Measurements from ENCODE around the gene RPS17.
A peak's percentile ranks its signal among the peaks of the same experiment; 100 is the strongest.
"Not testable (repeated sequence)": the region's sequence is repeated elsewhere in the genome, so short reads cannot be mapped to it uniquely, and the experiment has no call there.

GRCh38 chr15:82488250-82488649, 52.0 kb downstream of the RPS17 start:
- TF ChIP-seq, protein P1, sequence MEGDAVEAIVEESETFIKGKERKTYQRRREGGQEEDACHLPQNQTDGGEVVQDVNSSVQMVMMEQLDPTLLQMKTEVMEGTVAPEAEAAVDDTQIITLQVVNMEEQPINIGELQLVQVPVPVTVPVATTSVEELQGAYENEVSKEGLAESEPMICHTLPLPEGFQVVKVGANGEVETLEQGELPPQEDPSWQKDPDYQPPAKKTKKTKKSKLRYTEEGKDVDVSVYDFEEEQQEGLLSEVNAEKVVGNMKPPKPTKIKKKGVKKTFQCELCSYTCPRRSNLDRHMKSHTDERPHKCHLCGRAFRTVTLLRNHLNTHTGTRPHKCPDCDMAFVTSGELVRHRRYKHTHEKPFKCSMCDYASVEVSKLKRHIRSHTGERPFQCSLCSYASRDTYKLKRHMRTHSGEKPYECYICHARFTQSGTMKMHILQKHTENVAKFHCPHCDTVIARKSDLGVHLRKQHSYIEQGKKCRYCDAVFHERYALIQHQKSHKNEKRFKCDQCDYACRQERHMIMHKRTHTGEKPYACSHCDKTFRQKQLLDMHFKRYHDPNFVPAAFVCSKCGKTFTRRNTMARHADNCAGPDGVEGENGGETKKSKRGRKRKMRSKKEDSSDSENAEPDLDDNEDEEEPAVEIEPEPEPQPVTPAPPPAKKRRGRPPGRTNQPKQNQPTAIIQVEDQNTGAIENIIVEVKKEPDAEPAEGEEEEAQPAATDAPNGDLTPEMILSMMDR (IDR thresholded peaks at IDR 0.05; ENCODE audit: low read depth, low read length), result peak; percentile 8
- TF ChIP-seq MYC (IDR thresholded peaks at IDR 0.05; ENCODE audit: low read depth, low read length); POLR2A (IDR thresholded peaks at IDR 0.05; ENCODE audit: extremely low read depth, insufficient read length); MAX (IDR thresholded peaks at IDR 0.05; ENCODE audit: low read depth, low read length): not testable (repeated sequence)

All from NB4 (cell line).